Stimulated activated CD8-positive, alpha-beta memory T cell treated with anti-CD3 and anti-CD28 coated beads, Interleukin-2, amount 100 ng/mL, for 48 hours (primary cell): ENCODE measurements around the gene DPEP1.

ENCODE experiments used
- DNase-seq, 2 donors: peaks; one replicate each; pipeline ENCODE4 v3.0.0-alpha.2; 2020; ENCODE audit warnings: low read depth in 2 of 2

DPEP1 gene

DNA sequence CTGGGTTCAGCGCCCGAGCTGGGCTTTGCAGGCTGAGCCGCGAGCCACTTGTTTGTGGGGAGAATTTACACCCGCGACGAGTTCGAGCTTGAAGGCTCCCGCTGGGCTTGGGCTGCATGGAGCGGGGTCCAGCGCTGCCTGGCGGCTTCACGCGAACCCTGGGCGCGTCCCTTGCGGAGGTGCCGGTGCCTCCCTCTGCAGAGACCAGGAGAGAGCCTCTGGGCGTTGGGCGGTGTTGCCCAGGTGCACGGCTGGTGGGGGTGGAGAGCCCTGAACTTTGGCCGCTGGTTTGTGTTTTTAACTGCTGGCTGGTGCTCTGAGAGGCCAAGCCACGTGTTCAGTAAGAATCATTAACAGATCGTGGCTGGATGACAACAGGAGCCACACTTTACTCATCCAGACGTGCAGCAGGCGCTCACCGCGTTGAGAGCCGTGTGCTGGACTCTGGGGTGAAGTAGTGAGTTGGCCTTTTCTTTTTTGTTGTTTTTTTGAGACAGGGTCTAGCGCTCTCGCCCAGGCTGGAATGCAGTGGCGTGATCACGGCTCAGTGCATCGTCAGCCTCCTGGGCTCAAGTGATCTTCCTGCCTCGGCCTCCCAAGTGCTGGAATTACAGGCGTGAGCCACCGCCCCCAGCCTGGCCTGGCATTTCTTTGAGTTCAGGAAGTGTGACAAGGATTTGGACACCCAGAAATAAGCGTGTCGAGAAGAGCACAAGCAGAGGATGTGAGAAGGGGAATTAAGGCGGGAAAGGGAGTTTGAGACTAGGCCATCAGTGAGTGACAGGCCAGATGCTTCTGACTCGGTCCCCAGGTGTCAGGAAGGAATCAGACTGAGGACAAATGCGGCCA lies 73.9 kb downstream of the DPEP1 start:
- no peak for DNase-seq
